ENCODE results near the gene AAR2.

GRCh38 chr20:36270744-36271638 lies 34.7 kb downstream of the AAR2 start:
- TF ChIP-seq, protein P1, sequence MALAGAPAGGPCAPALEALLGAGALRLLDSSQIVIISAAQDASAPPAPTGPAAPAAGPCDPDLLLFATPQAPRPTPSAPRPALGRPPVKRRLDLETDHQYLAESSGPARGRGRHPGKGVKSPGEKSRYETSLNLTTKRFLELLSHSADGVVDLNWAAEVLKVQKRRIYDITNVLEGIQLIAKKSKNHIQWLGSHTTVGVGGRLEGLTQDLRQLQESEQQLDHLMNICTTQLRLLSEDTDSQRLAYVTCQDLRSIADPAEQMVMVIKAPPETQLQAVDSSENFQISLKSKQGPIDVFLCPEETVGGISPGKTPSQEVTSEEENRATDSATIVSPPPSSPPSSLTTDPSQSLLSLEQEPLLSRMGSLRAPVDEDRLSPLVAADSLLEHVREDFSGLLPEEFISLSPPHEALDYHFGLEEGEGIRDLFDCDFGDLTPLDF (CRISPR knock-in tag; IDR thresholded peaks at IDR 0.05), result no peak
- no peak for TF ChIP-seq ZNF121 (CRISPR knock-in tag; IDR thresholded peaks at IDR 0.05)
